WTC11 (cell line): ENCODE measurements around the gene GLS. TPM values are rescaled to one million over a fixed set of nuclear protein-coding genes. Genes with fewer than 3 reads are reported as not detected.

Source experiments
- ATAC-seq: fragments of 200-7000 bp; cut with Tn5 transposase; 2 replicates; pipeline ENCODE4 v1.10.0; 2021; ENCODE audit warnings: mild to moderate bottlenecking, moderate library complexity
- CTCF ChIA-PET: fragments of 300-600 bp; sonication (Branson Sonifier 250); formaldehyde crosslinking; loops from one replicate; lab custom pipeline; 2021; ENCODE audit warnings: antibody characterized with exemption; lab: Charles Lee
- POLR2A ChIA-PET: fragments of 350-600 bp; sonication (Branson Sonifier 250); formaldehyde crosslinking; loops from one replicate; lab custom pipeline; 2021; ENCODE audit warnings: antibody characterized with exemption; lab: Charles Lee
- DNase-seq: peaks from one replicate; pipeline ENCODE4 v3.0.0; 2021; ENCODE audit warnings: low spot score
- H3K27ac Mint-ChIP-seq: 2 replicates; pipeline ENCODE4 v1.8.0; 2021; ENCODE audit warnings: mixed read lengths
- H3K27me3 Mint-ChIP-seq: 2 replicates; pipeline ENCODE4 v1.8.0; 2021; ENCODE audit warnings: low read depth, mild to moderate bottlenecking, moderate library complexity, mixed read lengths
- H3K36me3 Mint-ChIP-seq: 2 replicates; pipeline ENCODE4 v1.8.0; 2021; ENCODE audit warnings: mixed read lengths
- H3K4me1 Mint-ChIP-seq: 2 replicates; pipeline ENCODE4 v1.8.0; 2022; ENCODE audit warnings: mixed read lengths
- H3K4me3 Mint-ChIP-seq: 2 replicates; pipeline ENCODE4 v1.8.0; 2021; ENCODE audit warnings: mild to moderate bottlenecking, moderate library complexity, mixed read lengths
- H3K9me3 Mint-ChIP-seq: 2 replicates; pipeline ENCODE4 v1.8.0; 2021; ENCODE audit warnings: mixed read lengths
- CDX4 ChIP-seq: fragments of 250-450 bp; sonication (Bioruptor Pico); IDR thresholded peaks from 2 replicates; pipeline ENCODE4 v1.9.0; 2021; ENCODE audit warnings: moderate library complexity, mild to moderate bottlenecking, inconsistent platforms, borderline replicate concordance
- IRF1 ChIP-seq: sonication (generic); formaldehyde crosslinking; IDR thresholded peaks from 2 replicates; pipeline ENCODE4 v1.8.0; 2023; ENCODE audit warnings: missing genetic modification reagents
- JAZF1 ChIP-seq: fragments of 250-450 bp; sonication (Bioruptor Pico); IDR thresholded peaks from 2 replicates; pipeline ENCODE4 v1.9.0; 2021; ENCODE audit warnings: moderate library complexity, mild to moderate bottlenecking, inconsistent platforms
- NFE2L1 ChIP-seq: sonication (generic); formaldehyde crosslinking; IDR thresholded peaks from 2 replicates; pipeline ENCODE4 v1.8.1; 2023; ENCODE audit warnings: missing genetic modification reagents
- NFYB ChIP-seq: sonication (generic); formaldehyde crosslinking; conservative IDR thresholded peaks from 2 replicates; pipeline ENCODE4 v1.8.0; 2022; ENCODE audit warnings: low read depth, missing genetic modification reagents
- NR1H2 ChIP-seq: sonication (generic); formaldehyde crosslinking; IDR thresholded peaks from 2 replicates; pipeline ENCODE4 v1.9.0; 2021; ENCODE audit warnings: mild to moderate bottlenecking, moderate library complexity, missing genetic modification reagents
- NR2C2 ChIP-seq: sonication (generic); formaldehyde crosslinking; IDR thresholded peaks from 2 replicates; pipeline ENCODE4 v1.8.0; 2022; ENCODE audit warnings: mild to moderate bottlenecking, missing genetic modification reagents
- PRDM15 ChIP-seq: sonication (generic); formaldehyde crosslinking; IDR thresholded peaks from 2 replicates; pipeline ENCODE4 v1.8.0; 2022; ENCODE audit warnings: missing genetic modification reagents
- SOX15 ChIP-seq: fragments of 250-450 bp; sonication (Bioruptor Pico); IDR thresholded peaks from 2 replicates; pipeline ENCODE4 v1.9.0; 2021; ENCODE audit warnings: mild to moderate bottlenecking
- ZNF121 ChIP-seq: sonication (generic); formaldehyde crosslinking; IDR thresholded peaks from 2 replicates; pipeline ENCODE4 v1.8.0; 2023; ENCODE audit warnings: missing genetic modification reagents
- ZNF232 ChIP-seq: sonication (generic); formaldehyde crosslinking; IDR thresholded peaks from 2 replicates; pipeline ENCODE4 v1.8.0; 2022; ENCODE audit warnings: mild to moderate bottlenecking, missing genetic modification reagents
- ZNF317 ChIP-seq: sonication (generic); formaldehyde crosslinking; IDR thresholded peaks from 2 replicates; pipeline ENCODE4 v1.8.1; 2023; ENCODE audit warnings: low read depth, mild to moderate bottlenecking, moderate library complexity, missing genetic modification reagents, borderline replicate concordance
- ZNF416 ChIP-seq: fragments of 250-450 bp; sonication (Bioruptor Pico); IDR thresholded peaks from 2 replicates; pipeline ENCODE4 v1.9.0; 2021; ENCODE audit warnings: mild to moderate bottlenecking, inconsistent platforms
- total RNA-seq: library from RNA; stranded (reverse); gene quantifications from 3 replicates; pipeline ENCODE4 v1.2.3, GENCODE V29; 2021
- TF ChIP-seq, protein P1 (sequence below): sonication (generic); formaldehyde crosslinking; IDR thresholded peaks from 2 replicates; pipeline ENCODE4 v1.8.1; 2023; ENCODE audit warnings: mild to moderate bottlenecking, missing genetic modification reagents, borderline replicate concordance
- TF ChIP-seq, protein P2 (sequence below): fragments of 250-450 bp; sonication (Bioruptor Pico); IDR thresholded peaks from 2 replicates; pipeline ENCODE4 v1.9.0; 2021; ENCODE audit warnings: mild to moderate bottlenecking, borderline replicate concordance
- TF ChIP-seq, protein P3 (sequence below): fragments of 250-450 bp; sonication (Bioruptor Pico); IDR thresholded peaks from 2 replicates; pipeline ENCODE4 v1.9.0; 2021; ENCODE audit warnings: mild to moderate bottlenecking

The GLS gene
- total RNA-seq, 1 experiment from 2014 or later, result 115 TPM

DNA sequence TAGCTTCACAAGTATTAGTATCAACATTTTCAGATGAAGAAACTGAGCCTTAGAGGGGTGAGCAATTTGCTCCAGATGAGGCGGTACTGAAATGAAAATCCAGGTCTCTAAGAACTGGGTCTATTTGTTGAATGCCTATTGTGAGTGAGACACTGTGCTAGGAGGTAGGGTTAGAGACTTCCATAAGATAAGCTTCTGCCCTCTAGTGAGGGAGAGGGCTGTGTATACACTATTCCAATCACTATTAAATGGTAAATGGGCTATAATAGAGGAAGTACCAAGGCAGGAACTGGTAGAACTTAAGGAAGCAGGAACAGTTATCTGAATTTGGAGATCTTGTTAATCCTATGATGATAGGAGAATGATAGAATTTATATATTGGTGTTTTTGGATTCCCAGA, 23.6 kb upstream of the GLS start:
- ChIA-PET POLR2A (no interaction called here), CTCF (interaction anchor here (1.6 kb wide), 1 partner anchor 32 kb away, joined by 5 read pairs; no protein-coding TSS in a partner anchor)
- Mint-ChIP-seq H3K9me3 (peaks cover 2% of the 10 kb centered on the region), H3K36me3 (no peaks in the 10 kb centered on the region), H3K4me3 (no peak overlapping the region), H3K27me3 (no peaks in the 10 kb centered on the region; the same call in 1 of the 2 replicates), H3K27ac (no peak overlapping the region), H3K4me1 (peaks cover 50% of the 10 kb centered on the region)
- TF ChIP-seq, protein P1, sequence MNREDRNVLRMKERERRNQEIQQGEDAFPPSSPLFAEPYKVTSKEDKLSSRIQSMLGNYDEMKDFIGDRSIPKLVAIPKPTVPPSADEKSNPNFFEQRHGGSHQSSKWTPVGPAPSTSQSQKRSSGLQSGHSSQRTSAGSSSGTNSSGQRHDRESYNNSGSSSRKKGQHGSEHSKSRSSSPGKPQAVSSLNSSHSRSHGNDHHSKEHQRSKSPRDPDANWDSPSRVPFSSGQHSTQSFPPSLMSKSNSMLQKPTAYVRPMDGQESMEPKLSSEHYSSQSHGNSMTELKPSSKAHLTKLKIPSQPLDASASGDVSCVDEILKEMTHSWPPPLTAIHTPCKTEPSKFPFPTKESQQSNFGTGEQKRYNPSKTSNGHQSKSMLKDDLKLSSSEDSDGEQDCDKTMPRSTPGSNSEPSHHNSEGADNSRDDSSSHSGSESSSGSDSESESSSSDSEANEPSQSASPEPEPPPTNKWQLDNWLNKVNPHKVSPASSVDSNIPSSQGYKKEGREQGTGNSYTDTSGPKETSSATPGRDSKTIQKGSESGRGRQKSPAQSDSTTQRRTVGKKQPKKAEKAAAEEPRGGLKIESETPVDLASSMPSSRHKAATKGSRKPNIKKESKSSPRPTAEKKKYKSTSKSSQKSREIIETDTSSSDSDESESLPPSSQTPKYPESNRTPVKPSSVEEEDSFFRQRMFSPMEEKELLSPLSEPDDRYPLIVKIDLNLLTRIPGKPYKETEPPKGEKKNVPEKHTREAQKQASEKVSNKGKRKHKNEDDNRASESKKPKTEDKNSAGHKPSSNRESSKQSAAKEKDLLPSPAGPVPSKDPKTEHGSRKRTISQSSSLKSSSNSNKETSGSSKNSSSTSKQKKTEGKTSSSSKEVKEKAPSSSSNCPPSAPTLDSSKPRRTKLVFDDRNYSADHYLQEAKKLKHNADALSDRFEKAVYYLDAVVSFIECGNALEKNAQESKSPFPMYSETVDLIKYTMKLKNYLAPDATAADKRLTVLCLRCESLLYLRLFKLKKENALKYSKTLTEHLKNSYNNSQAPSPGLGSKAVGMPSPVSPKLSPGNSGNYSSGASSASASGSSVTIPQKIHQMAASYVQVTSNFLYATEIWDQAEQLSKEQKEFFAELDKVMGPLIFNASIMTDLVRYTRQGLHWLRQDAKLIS (CRISPR knock-in tag), result no peak
- no peak for TF ChIP-seq ZNF317
- no peak for TF ChIP-seq NR2C2 (CRISPR knock-in tag)
- TF ChIP-seq IRF1 (CRISPR knock-in tag), result no peak
- TF ChIP-seq CDX4 (CRISPR knock-in tag), result no peak
- no peak for TF ChIP-seq SOX15 (CRISPR knock-in tag)
- TF ChIP-seq NFYB (CRISPR knock-in tag), result no peak
- TF ChIP-seq, protein P2, sequence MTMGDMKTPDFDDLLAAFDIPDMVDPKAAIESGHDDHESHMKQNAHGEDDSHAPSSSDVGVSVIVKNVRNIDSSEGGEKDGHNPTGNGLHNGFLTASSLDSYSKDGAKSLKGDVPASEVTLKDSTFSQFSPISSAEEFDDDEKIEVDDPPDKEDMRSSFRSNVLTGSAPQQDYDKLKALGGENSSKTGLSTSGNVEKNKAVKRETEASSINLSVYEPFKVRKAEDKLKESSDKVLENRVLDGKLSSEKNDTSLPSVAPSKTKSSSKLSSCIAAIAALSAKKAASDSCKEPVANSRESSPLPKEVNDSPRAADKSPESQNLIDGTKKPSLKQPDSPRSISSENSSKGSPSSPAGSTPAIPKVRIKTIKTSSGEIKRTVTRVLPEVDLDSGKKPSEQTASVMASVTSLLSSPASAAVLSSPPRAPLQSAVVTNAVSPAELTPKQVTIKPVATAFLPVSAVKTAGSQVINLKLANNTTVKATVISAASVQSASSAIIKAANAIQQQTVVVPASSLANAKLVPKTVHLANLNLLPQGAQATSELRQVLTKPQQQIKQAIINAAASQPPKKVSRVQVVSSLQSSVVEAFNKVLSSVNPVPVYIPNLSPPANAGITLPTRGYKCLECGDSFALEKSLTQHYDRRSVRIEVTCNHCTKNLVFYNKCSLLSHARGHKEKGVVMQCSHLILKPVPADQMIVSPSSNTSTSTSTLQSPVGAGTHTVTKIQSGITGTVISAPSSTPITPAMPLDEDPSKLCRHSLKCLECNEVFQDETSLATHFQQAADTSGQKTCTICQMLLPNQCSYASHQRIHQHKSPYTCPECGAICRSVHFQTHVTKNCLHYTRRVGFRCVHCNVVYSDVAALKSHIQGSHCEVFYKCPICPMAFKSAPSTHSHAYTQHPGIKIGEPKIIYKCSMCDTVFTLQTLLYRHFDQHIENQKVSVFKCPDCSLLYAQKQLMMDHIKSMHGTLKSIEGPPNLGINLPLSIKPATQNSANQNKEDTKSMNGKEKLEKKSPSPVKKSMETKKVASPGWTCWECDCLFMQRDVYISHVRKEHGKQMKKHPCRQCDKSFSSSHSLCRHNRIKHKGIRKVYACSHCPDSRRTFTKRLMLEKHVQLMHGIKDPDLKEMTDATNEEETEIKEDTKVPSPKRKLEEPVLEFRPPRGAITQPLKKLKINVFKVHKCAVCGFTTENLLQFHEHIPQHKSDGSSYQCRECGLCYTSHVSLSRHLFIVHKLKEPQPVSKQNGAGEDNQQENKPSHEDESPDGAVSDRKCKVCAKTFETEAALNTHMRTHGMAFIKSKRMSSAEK (CRISPR knock-in tag), result no peak
- TF ChIP-seq, protein P3, sequence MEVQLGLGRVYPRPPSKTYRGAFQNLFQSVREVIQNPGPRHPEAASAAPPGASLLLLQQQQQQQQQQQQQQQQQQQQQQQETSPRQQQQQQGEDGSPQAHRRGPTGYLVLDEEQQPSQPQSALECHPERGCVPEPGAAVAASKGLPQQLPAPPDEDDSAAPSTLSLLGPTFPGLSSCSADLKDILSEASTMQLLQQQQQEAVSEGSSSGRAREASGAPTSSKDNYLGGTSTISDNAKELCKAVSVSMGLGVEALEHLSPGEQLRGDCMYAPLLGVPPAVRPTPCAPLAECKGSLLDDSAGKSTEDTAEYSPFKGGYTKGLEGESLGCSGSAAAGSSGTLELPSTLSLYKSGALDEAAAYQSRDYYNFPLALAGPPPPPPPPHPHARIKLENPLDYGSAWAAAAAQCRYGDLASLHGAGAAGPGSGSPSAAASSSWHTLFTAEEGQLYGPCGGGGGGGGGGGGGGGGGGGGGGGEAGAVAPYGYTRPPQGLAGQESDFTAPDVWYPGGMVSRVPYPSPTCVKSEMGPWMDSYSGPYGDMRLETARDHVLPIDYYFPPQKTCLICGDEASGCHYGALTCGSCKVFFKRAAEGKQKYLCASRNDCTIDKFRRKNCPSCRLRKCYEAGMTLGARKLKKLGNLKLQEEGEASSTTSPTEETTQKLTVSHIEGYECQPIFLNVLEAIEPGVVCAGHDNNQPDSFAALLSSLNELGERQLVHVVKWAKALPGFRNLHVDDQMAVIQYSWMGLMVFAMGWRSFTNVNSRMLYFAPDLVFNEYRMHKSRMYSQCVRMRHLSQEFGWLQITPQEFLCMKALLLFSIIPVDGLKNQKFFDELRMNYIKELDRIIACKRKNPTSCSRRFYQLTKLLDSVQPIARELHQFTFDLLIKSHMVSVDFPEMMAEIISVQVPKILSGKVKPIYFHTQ, result no peak
- no peak for TF ChIP-seq ZNF232 (CRISPR knock-in tag)
- ATAC-seq, result peak; percentile 27; the same call in 1 of the 2 replicates
- DNase-seq, result no peak

DNA sequence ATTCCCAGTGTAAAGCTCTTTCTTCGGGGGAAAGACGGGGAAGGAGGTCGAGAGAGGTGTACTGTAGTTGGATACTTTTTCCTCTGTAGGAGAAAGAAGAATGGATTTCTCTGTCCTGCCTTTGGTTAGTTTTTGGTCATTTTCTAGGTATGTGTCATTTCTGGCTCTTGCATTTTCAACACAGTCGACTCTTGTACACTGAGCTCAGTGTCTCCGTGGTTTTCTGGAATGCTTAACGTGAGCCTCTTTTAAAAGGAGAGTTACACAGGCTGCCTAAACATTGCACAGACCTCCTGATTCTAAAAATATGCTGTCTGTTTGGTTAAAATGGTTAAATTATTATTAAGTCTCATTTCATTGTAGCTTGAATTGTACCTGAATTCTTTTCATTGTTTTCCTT, 21.8 kb upstream of the GLS start:
- H3K4me3 Mint-ChIP-seq, result no peak overlapping the region
- ATAC-seq, result no peak
- no peak for TF ChIP-seq ZNF416 (CRISPR knock-in tag)
- TF ChIP-seq CDX4 (CRISPR knock-in tag), result no peak
- TF ChIP-seq ZNF121 (CRISPR knock-in tag), result no peak
- TF ChIP-seq NR1H2 (CRISPR knock-in tag), result no peak
- TF ChIP-seq JAZF1 (CRISPR knock-in tag), result no peak
- TF ChIP-seq NR2C2 (CRISPR knock-in tag), result no peak
- TF ChIP-seq PRDM15 (CRISPR knock-in tag), result no peak
- TF ChIP-seq NFE2L1 (CRISPR knock-in tag), result no peak

More for the DNA sequence above, 21.8 kb upstream of the GLS start:
- H3K27me3 Mint-ChIP-seq, result no peaks in the 10 kb centered on the region
- peaks cover 60% of the 10 kb centered on the region for H3K4me1 Mint-ChIP-seq
- H3K36me3 Mint-ChIP-seq, result peaks cover 7% of the 10 kb centered on the region; the same call in 1 of the 2 replicates
- peaks cover 8% of the 10 kb centered on the region for H3K9me3 Mint-ChIP-seq
- POLR2A ChIA-PET, result interaction anchor here (1.0 kb wide), 1 partner anchor 28 kb away, joined by 4 read pairs; no protein-coding TSS in a partner anchor
- no peak overlapping the region for H3K27ac Mint-ChIP-seq
- no peak for DNase-seq
- CTCF ChIA-PET, result interaction anchor here (1.8 kb wide), 1 partner anchor 8 kb away, joined by 7 read pairs; no protein-coding TSS in a partner anchor
